Lung (tissue), 12 donors: ENCODE measurements around the gene ARHGEF19. TPM values are rescaled to one million over a fixed set of nuclear protein-coding genes. Genes with fewer than 3 reads are reported as not detected.
A peak's percentile ranks its signal among the peaks of the same experiment; 100 is the strongest.

ENCODE experiments used
- ATAC-seq: fragments of 200-7000 bp; cut with Tn5 transposase; one replicate; pipeline ENCODE4 v1.9.1; 2020; ENCODE audit warnings: moderate number of reproducible peaks; ENCODE audit not compliant: insufficient read depth, low FRiP score
- DNase-seq, 3 donors: peaks; one replicate each; pipeline ENCODE4 v3.0.0-alpha.2; 2013 to 2017
- H3K27ac ChIP-seq, 2 donors: one replicate each; pipeline ENCODE4 v1.5.1; 2013; ENCODE audit warnings: mild to moderate bottlenecking in 2 of 2, moderate library complexity in 2 of 2, control low read depth in 1 of 2, inconsistent platforms in 1 of 2, low read depth in 1 of 2, low read length in 1 of 2
- H3K27me3 ChIP-seq, 3 donors: one replicate each; pipeline ENCODE4 v1.5.1; 2013; ENCODE audit warnings: low read length in 2 of 3; ENCODE audit not compliant: control insufficient read depth in 3 of 3, insufficient read depth in 3 of 3
- H3K36me3 ChIP-seq, 4 donors: one replicate each; pipeline ENCODE4 v1.5.1; 2013; ENCODE audit warnings: low read length in 4 of 4, mild to moderate bottlenecking in 1 of 4, moderate library complexity in 1 of 4; ENCODE audit not compliant: control insufficient read depth in 4 of 4, insufficient read depth in 4 of 4
- H3K4me1 ChIP-seq, 5 donors: one replicate each; pipeline ENCODE4 v1.5.1; 2013; ENCODE audit warnings: low read length in 5 of 5, mild to moderate bottlenecking in 2 of 5, moderate library complexity in 1 of 5; ENCODE audit not compliant: control insufficient read depth in 5 of 5, insufficient read depth in 5 of 5
- H3K4me3 ChIP-seq: one replicate; pipeline ENCODE4 v1.5.1; 2013; ENCODE audit warnings: mild to moderate bottlenecking, control low read depth, moderate library complexity
- H3K9ac ChIP-seq, 2 donors: one replicate each; pipeline ENCODE4 v1.5.1; 2013; ENCODE audit warnings: low read length in 2 of 2, control low read depth in 1 of 2; ENCODE audit not compliant: insufficient read depth in 1 of 2
- H3K9me3 ChIP-seq, 4 donors: one replicate each; pipeline ENCODE4 v1.5.1; 2013; ENCODE audit warnings: low read length in 3 of 4, mild to moderate bottlenecking in 1 of 4, moderate library complexity in 1 of 4; ENCODE audit not compliant: control insufficient read depth in 4 of 4, insufficient read depth in 3 of 4
- CTCF ChIP-seq: IDR thresholded peaks from 2 replicates; pipeline ENCODE4 v1.5.1; 2012; ENCODE audit warnings: mild to moderate bottlenecking; ENCODE audit errors: control extremely low read depth, extremely low read depth
- whole genome bisulfite sequencing, 2 donors: extraction: QIAGEN DNeasy Blood & Tissue Kit; methylation state at CpG; one replicate each; pipeline ENCODE4 v1.1.7; 2013; 5-methylcytosine and 5-hydroxymethylcytosine counted together
- polyA plus RNA-seq, 2 donors: library from polyadenylated mRNA; stranded (reverse); fragments of 200-250 nt; gene quantifications; one replicate each; pipeline ENCODE4 v1.2.1, GENCODE V29; 2013
- total RNA-seq, 2 donors: library from RNA; depleted of rRNA in 1 of 2; stranded (reverse); fragments of >200 nt in 1 of 2; gene quantifications; one replicate each; pipeline ENCODE4 v1.2.1, GENCODE V29; 2014 to 2021
- donor health status: control.
- donor health status: control.
- donor health status: Bipolar disorder and iron deficiency.
- donor health status: healthy.
- donor health status: DM: yes; HTN: yes; CAD: no.

The ARHGEF19 gene
- total and polyA plus RNA-seq, 4 donors, result 9.5 to 17.3 (median 14.8) TPM

GRCh38 chr1:16219968-16220500, 7.6 kb upstream of the ARHGEF19 start:
- ATAC-seq (no peak), DNase-seq (no peak)
- WGBS, 2 donors, result 90 to 94% methylated on average over 4 of the region's 4 CpGs
- no peaks in the 10 kb centered on the region for H3K27me3 ChIP-seq
- H3K4me3 ChIP-seq, result no peak overlapping the region
- no peaks in the 10 kb centered on the region for H3K9me3 ChIP-seq
- H3K36me3 ChIP-seq, result no peaks in the 10 kb centered on the region
- H3K4me1 ChIP-seq, result peaks cover 0 to 20% (median 5%) of the 10 kb centered on the region in 5 donors
- H3K27ac ChIP-seq, result no peak overlapping the region
- H3K9ac ChIP-seq, result no peak overlapping the region
- no peak for TF ChIP-seq CTCF

DNA sequence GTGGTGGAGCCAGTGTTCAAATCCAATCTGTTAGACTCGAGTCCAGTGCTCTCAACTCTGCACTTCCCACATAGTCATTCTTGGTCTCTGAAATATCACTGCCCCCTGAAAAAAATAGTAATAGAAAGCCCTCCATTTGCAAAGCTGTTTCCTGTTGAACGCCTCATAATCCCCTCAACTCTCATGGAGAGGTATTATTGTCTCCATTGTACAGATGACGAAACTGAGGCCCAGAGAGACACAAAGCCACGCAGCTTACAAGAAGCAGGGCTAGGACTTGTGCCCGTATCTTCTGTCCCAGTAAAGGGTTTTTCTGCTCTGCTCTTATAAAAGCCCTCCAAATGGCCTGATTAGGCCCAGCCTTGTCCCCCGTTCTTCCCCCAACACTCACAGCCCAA, 6.2 kb upstream of the ARHGEF19 start:
- DNase-seq (no peak), ATAC-seq (no peak)
- no peaks in the 10 kb centered on the region for H3K9me3 ChIP-seq

GRCh38 chr1:16218014-16218673, 5.7 kb upstream of the ARHGEF19 start:
- no peaks in the 10 kb centered on the region for H3K27me3 ChIP-seq
- H3K4me3 ChIP-seq, result no peak overlapping the region
- peak overlapping the region in 1 of 2 donors; percentile 5 for H3K9ac ChIP-seq
- 80 to 85% methylated on average over 12 of the region's 12 CpGs for WGBS, 2 donors
- no peak for DNase-seq
- TF ChIP-seq CTCF, result no peak
- peaks cover 0 to 20% (median 5%) of the 10 kb centered on the region in 5 donors for H3K4me1 ChIP-seq
- H3K36me3 ChIP-seq, result no peaks in the 10 kb centered on the region
- peak overlapping the region in 1 of 2 donors; percentile 13 for H3K27ac ChIP-seq
- H3K9me3 ChIP-seq, result no peaks in the 10 kb centered on the region
- no peak for ATAC-seq

More for the DNA sequence above, 6.2 kb upstream of the ARHGEF19 start:
- Histone ChIP-seq H3K27ac (no peak overlapping the region), H3K4me1 (peaks cover 0 to 20% (median 5%) of the 10 kb centered on the region in 5 donors), H3K4me3 (no peak overlapping the region), H3K9ac (no peak overlapping the region), H3K27me3 (no peaks in the 10 kb centered on the region), H3K36me3 (no peaks in the 10 kb centered on the region)
- no peak for TF ChIP-seq CTCF
- 94 to 95% methylated on average over 6 of the region's 6 CpGs for WGBS, 2 donors
